Neural progenitor cell (in vitro differentiated cells): ENCODE measurements around the gene CD9. TPM values are rescaled to one million over a fixed set of nuclear protein-coding genes. Genes with fewer than 3 reads are reported as not detected.

ENCODE experiments used
- DNase-seq: peaks from one replicate; pipeline ENCODE4 v3.0.0-alpha.2; 2016; ENCODE audit warnings: low spot score
- H2AFZ ChIP-seq: fragments of 200-600 bp; sonication (generic); replicated peaks from 2 replicates; pipeline ENCODE4 v1.6.1; 2016; ENCODE audit warnings: antibody characterized with exemption
- H3F3A ChIP-seq: fragments of 200-600 bp; sonication (generic); 2 replicates; pipeline ENCODE4 v1.6.1; 2016; ENCODE audit warnings: antibody characterized with exemption, low read depth
- H3K27ac ChIP-seq: fragments of 200-600 bp; sonication (generic); 2 replicates; pipeline ENCODE4 v1.5.1; 2016; ENCODE audit warnings: mild to moderate bottlenecking
- H3K27me3 ChIP-seq: fragments of 200-600 bp; sonication (generic); 2 replicates; pipeline ENCODE4 v1.6.1; 2016; ENCODE audit warnings: mild to moderate bottlenecking, moderate library complexity
- H3K36me3 ChIP-seq: fragments of 200-600 bp; sonication (generic); 2 replicates; pipeline ENCODE4 v1.5.1; 2016
- H3K4me1 ChIP-seq: fragments of 200-600 bp; sonication (generic); 2 replicates; pipeline ENCODE4 v1.6.1; 2016; ENCODE audit warnings: mixed run types
- H3K4me2 ChIP-seq: fragments of 200-600 bp; sonication (generic); 2 replicates; pipeline ENCODE4 v1.6.1; 2016
- H3K4me3 ChIP-seq: fragments of 200-600 bp; sonication (generic); 2 replicates; pipeline ENCODE4 v1.5.1; 2016
- H3K79me2 ChIP-seq: fragments of 200-600 bp; sonication (generic); 2 replicates; pipeline ENCODE4 v1.6.1; 2016; ENCODE audit warnings: low read depth
- H3K9ac ChIP-seq: fragments of 200-600 bp; sonication (generic); 2 replicates; pipeline ENCODE4 v1.6.1; 2016
- H3K9me3 ChIP-seq: fragments of 200-600 bp; sonication (generic); 2 replicates; pipeline ENCODE4 v1.5.1; 2016; ENCODE audit warnings: low read depth
- H4K20me1 ChIP-seq: fragments of 200-600 bp; sonication (generic); 2 replicates; pipeline ENCODE4 v1.6.1; 2016; ENCODE audit warnings: low read depth
- H3K27ac Mint-ChIP-seq: 3 replicates; pipeline ENCODE4 v1.8.0; 2021; ENCODE audit warnings: mixed read lengths
- H3K27me3 Mint-ChIP-seq: 2 replicates; pipeline ENCODE4 v1.8.0; 2022; ENCODE audit warnings: low read depth, mild to moderate bottlenecking, inconsistent platforms, moderate library complexity, mixed read lengths; ENCODE audit not compliant: insufficient read depth
- H3K36me3 Mint-ChIP-seq: 3 replicates; pipeline ENCODE4 v1.8.0; 2021; ENCODE audit warnings: mixed read lengths
- H3K4me1 Mint-ChIP-seq: 3 replicates; pipeline ENCODE4 v1.8.0; 2021; ENCODE audit warnings: mixed read lengths
- H3K4me3 Mint-ChIP-seq: 3 replicates; pipeline ENCODE4 v1.8.0; 2021; ENCODE audit warnings: mild to moderate bottlenecking, moderate library complexity, mixed read lengths
- H3K9me3 Mint-ChIP-seq: 3 replicates; pipeline ENCODE4 v1.8.0; 2020; ENCODE audit warnings: mixed read lengths
- CTCF ChIP-seq: fragments of 200-600 bp; sonication (generic); IDR thresholded peaks from 2 replicates; pipeline ENCODE4 v1.5.1; 2017; ENCODE audit warnings: antibody characterized with exemption, mild to moderate bottlenecking
- EZH2 ChIP-seq: fragments of 200-600 bp; sonication (generic); IDR thresholded peaks from 2 replicates; pipeline ENCODE4 v1.6.1; 2017; ENCODE audit warnings: antibody characterized with exemption, mild to moderate bottlenecking, moderate library complexity
- EZH2phosphoT487 ChIP-seq: fragments of 200-600 bp; sonication (generic); IDR thresholded peaks from 2 replicates; pipeline ENCODE4 v1.6.1; 2017; ENCODE audit warnings: antibody characterized with exemption
- total RNA-seq: library from RNA; depleted of rRNA; stranded (reverse); fragments of >200 nt; gene quantifications from 2 replicates; pipeline ENCODE4 v1.2.3, GENCODE V29; 2015; ENCODE audit warnings: low replicate concordance

The CD9 gene
- total RNA-seq, 1 donor from 2014 or later, result 3.6 TPM

GRCh38 chr12:6215932-6216494, 15.8 kb downstream of the CD9 start:
- no peak for TF ChIP-seq CTCF
- no peak for TF ChIP-seq EZH2
- H3K36me3 ChIP-seq, result no peaks in the 10 kb centered on the region
- H3K27me3 Mint-ChIP-seq, result peaks cover 27% of the 10 kb centered on the region
- no peak overlapping the region for H3K4me2 ChIP-seq
- no peaks in the 10 kb centered on the region for H3K9me3 Mint-ChIP-seq
- no peaks in the 10 kb centered on the region for H3K79me2 ChIP-seq
- H3K27me3 ChIP-seq, result no peaks in the 10 kb centered on the region
- H4K20me1 ChIP-seq, result no peaks in the 10 kb centered on the region
- H3K9ac ChIP-seq, result no peak overlapping the region
- no peak overlapping the region for H3K27ac ChIP-seq
- H3K4me1 ChIP-seq, result peaks cover 7% of the 10 kb centered on the region
- peaks cover 62% of the 10 kb centered on the region for H3K4me1 Mint-ChIP-seq
- no peak overlapping the region for H3K4me3 Mint-ChIP-seq
- H3K27ac Mint-ChIP-seq, result peak overlapping the region; percentile 4
- H2AFZ ChIP-seq, result no peak overlapping the region
- no peaks in the 10 kb centered on the region for H3K9me3 ChIP-seq
- H3F3A ChIP-seq, result no peaks in the 10 kb centered on the region
- H3K36me3 Mint-ChIP-seq, result no peaks in the 10 kb centered on the region
- no peak for DNase-seq
- no peak overlapping the region for H3K4me3 ChIP-seq

GRCh38 chr12:6216581-6216980, 16.4 kb downstream of the CD9 start:
- H3K9me3 ChIP-seq, result no peaks in the 10 kb centered on the region
- H2AFZ ChIP-seq, result no peak overlapping the region
- H3K4me1 ChIP-seq, result peaks cover 7% of the 10 kb centered on the region
- TF ChIP-seq EZH2phosphoT487, result no peak
- no peak for TF ChIP-seq CTCF
- no peaks in the 10 kb centered on the region for H3F3A ChIP-seq
- no peaks in the 10 kb centered on the region for H3K27me3 ChIP-seq
- Mint-ChIP-seq H3K4me3 (no peak overlapping the region), H3K27ac (peak overlapping the region; percentile 22), H3K9me3 (no peaks in the 10 kb centered on the region), H3K27me3 (peaks cover 25% of the 10 kb centered on the region), H3K4me1 (peaks cover 61% of the 10 kb centered on the region), H3K36me3 (no peaks in the 10 kb centered on the region)
- no peak overlapping the region for H3K9ac ChIP-seq
- no peak overlapping the region for H3K4me2 ChIP-seq
- no peak for DNase-seq
- no peak overlapping the region for H3K4me3 ChIP-seq
- H3K27ac ChIP-seq, result no peak overlapping the region
- no peaks in the 10 kb centered on the region for H3K36me3 ChIP-seq
- no peaks in the 10 kb centered on the region for H3K79me2 ChIP-seq
- no peaks in the 10 kb centered on the region for H4K20me1 ChIP-seq

- Histone ChIP-seq H3K4me1 (peaks cover 22% of the 10 kb centered on the region), H3K27me3 (no peaks in the 10 kb centered on the region), H2AFZ (no peak overlapping the region), H3K9me3 (no peaks in the 10 kb centered on the region), H3K9ac (no peak overlapping the region), H3K36me3 (no peaks in the 10 kb centered on the region), H3K4me3 (no peak overlapping the region), H4K20me1 (no peaks in the 10 kb centered on the region), H3K79me2 (no peaks in the 10 kb centered on the region), H3F3A (peaks cover 6% of the 10 kb centered on the region), H3K4me2 (no peak overlapping the region), H3K27ac (no peak overlapping the region)
- Mint-ChIP-seq H3K9me3 (no peaks in the 10 kb centered on the region), H3K4me3 (no peak overlapping the region), H3K36me3 (no peaks in the 10 kb centered on the region), H3K27me3 (peaks cover 25% of the 10 kb centered on the region), H3K4me1 (peaks cover 59% of the 10 kb centered on the region), H3K27ac (no peak overlapping the region)
- DNase-seq, result no peak
- no peak for TF ChIP-seq EZH2
- no peak for TF ChIP-seq EZH2phosphoT487
- TF ChIP-seq CTCF, result no peak
Observed at GRCh38 chr12:6218347-6218925, 18.2 kb downstream of the CD9 start.
